Measurements from ENCODE around the gene TMEM101. TPM values are rescaled to one million over a fixed set of nuclear protein-coding genes. Genes with fewer than 3 reads are reported as not detected.

TMEM101 gene
- total and polyA plus RNA-seq, 10 of the 15 experiments (the other 5 are each of a cell fraction or from before 2014, with no cell fraction given) = 18.4 to 72.5 (median 35.9) TPM

- H3K4me2 ChIP-seq (ENCODE audit: control insufficient read depth, insufficient read depth) = no peak overlapping the region
- ChIA-PET RAD21 (ENCODE audit: unreplicated experiment) (no interaction called here), SMC1A (ENCODE audit: uncharacterized antibody, unreplicated experiment) (no interaction called here), POLR2A (interaction anchor here (1.0 kb wide), 1 partner anchor 122 kb away, joined by 3 read pairs; no protein-coding TSS in a partner anchor), CTCF (no interaction called here)
- DNase-seq (ENCODE audit: low read depth, low spot score) (no peak), ATAC-seq (no peak), FAIRE-seq (no peak)
- H3K27ac ChIP-seq (ENCODE audit: control insufficient read depth, insufficient read depth) = no peak overlapping the region
- intact Hi-C loops (cut with micrococcal nuclease; ENCODE audit: unreplicated experiment) (no loop called here), in situ Hi-C loops (cut with MboI) (loop anchor here (25.0 kb wide), 1 partner anchor 812 kb away; the partner anchor contains the start of gene TMEM106A)
- no peaks in the 10 kb centered on the region for H4K20me1 ChIP-seq (ENCODE audit: control insufficient read depth, insufficient read depth)
- TF ChIP-seq, protein P1, sequence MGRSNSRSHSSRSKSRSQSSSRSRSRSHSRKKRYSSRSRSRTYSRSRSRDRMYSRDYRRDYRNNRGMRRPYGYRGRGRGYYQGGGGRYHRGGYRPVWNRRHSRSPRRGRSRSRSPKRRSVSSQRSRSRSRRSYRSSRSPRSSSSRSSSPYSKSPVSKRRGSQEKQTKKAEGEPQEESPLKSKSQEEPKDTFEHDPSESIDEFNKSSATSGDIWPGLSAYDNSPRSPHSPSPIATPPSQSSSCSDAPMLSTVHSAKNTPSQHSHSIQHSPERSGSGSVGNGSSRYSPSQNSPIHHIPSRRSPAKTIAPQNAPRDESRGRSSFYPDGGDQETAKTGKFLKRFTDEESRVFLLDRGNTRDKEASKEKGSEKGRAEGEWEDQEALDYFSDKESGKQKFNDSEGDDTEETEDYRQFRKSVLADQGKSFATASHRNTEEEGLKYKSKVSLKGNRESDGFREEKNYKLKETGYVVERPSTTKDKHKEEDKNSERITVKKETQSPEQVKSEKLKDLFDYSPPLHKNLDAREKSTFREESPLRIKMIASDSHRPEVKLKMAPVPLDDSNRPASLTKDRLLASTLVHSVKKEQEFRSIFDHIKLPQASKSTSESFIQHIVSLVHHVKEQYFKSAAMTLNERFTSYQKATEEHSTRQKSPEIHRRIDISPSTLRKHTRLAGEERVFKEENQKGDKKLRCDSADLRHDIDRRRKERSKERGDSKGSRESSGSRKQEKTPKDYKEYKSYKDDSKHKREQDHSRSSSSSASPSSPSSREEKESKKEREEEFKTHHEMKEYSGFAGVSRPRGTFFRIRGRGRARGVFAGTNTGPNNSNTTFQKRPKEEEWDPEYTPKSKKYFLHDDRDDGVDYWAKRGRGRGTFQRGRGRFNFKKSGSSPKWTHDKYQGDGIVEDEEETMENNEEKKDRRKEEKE (IDR thresholded peaks at IDR 0.05) = no peak
- TF ChIP-seq IRF5 (IDR thresholded peaks at IDR 0.05; ENCODE audit: borderline replicate concordance) (no peak), EZH2 (IDR thresholded peaks at IDR 0.05; ENCODE audit: borderline replicate concordance, control insufficient read depth, low read depth, low read length) (no peak), ASH2L (IDR thresholded peaks at IDR 0.05; ENCODE audit: borderline replicate concordance, low read depth) (no peak), PRDM15 (CRISPR knock-in tag; IDR thresholded peaks at IDR 0.05) (no peak)
- H3K4me3 ChIP-seq = no peak overlapping the region
- WGBS (ENCODE audit: insufficient coverage, insufficient replicate concordance, low lambda C conversion rate, missing lambda C conversion rate) = 97% methylated on average over 6 of the region's 6 CpGs
- no peaks in the 10 kb centered on the region for H3K4me1 ChIP-seq (ENCODE audit: control insufficient read depth, insufficient read depth, low read length)
- no peak overlapping the region for H3K9ac ChIP-seq (ENCODE audit: control insufficient read depth, insufficient read depth, low read length)
- no TSS peak for BruUV-seq (replicated peaks)
- peaks cover 0 to 2% of the 10 kb centered on the region in 2 experiments; a peak in 3 of 4 replicates for H3K36me3 ChIP-seq (ENCODE audit: control insufficient read depth in 2 of 2, insufficient read depth in 2 of 2, low read length in 1 of 2)
- no peak overlapping the region for H2AFZ ChIP-seq (ENCODE audit: control insufficient read depth, low read depth, low read length)
- H3K9me3 ChIP-seq (replicated peaks; ENCODE audit: control insufficient read depth, insufficient read depth, low read length) = no peaks in the 10 kb centered on the region
- H3K27me3 ChIP-seq (replicated peaks in 1 of 2; ENCODE audit: control insufficient read depth in 2 of 2, insufficient read depth in 2 of 2, low read length in 1 of 2) = no peaks in the 10 kb centered on the region
- no peaks in the 10 kb centered on the region for H3K79me2 ChIP-seq (ENCODE audit: control insufficient read depth, insufficient read depth, low read length)
These were observed 9.5 kb upstream of the TMEM101 start for GRCh38 chr17:44024271-44024663.
